SK-N-SH (cell line): Measurements from ENCODE around the gene P2RY14. TPM values are rescaled to one million over a fixed set of nuclear protein-coding genes. Genes with fewer than 3 reads are reported as not detected.

ENCODE experiments used
- CTCF ChIA-PET: fragments of 300-600, 350-600 bp; formaldehyde crosslinking; extraction: SDS; loops from one replicate; lab custom pipeline; 2021; lab: Yijun Ruan, JAX
- POLR2A ChIA-PET: fragments of 350-600 bp; sonication (Branson Sonifier 250); formaldehyde crosslinking; extraction: SDS; loops from one replicate; lab custom pipeline; 2020; ENCODE audit warnings: antibody characterized with exemption, inconsistent platforms; lab: Yijun Ruan, JAX
- DNase-seq: peaks from one replicate; pipeline ENCODE4 v3.0.0; 2012
- H2AFZ ChIP-seq: fragments of 200-600 bp; sonication (generic); 2 replicates; pipeline ENCODE4 v1.8.1; 2016; ENCODE audit warnings: antibody characterized with exemption, mild to moderate bottlenecking, low read depth
- H3F3A ChIP-seq: fragments of 200-600 bp; sonication (generic); replicated peaks from 2 replicates; pipeline ENCODE3; 2016; ENCODE audit warnings: antibody characterized with exemption, mild to moderate bottlenecking; ENCODE audit not compliant: insufficient read depth
- H3K27ac ChIP-seq, 2 experiments: fragments of 200-500 bp in 1 of 2; fragments of 200-600 bp in 1 of 2; sonication (Bioruptor generic) in 1 of 2; sonication (generic), shearing (Covaris generic) in 1 of 2; 2 replicates each; pipeline versions ENCODE4 v1.5.1 to v1.6.1; 2014 to 2016; ENCODE audit warnings: low read depth in 2 of 2, inconsistent platforms in 1 of 2, low read length in 1 of 2, mild to moderate bottlenecking in 1 of 2, mixed read lengths in 1 of 2
- H3K27me3 ChIP-seq: fragments of 200-600 bp; sonication (generic), shearing (Covaris generic); 2 replicates; pipeline ENCODE4 v1.6.1; 2016; ENCODE audit warnings: mixed run types; ENCODE audit not compliant: insufficient read depth
- H3K36me3 ChIP-seq, 2 experiments: fragments of 200-500 bp in 1 of 2; fragments of 200-600 bp in 1 of 2; sonication (Bioruptor generic) in 1 of 2; sonication (generic) in 1 of 2; replicated peaks in 1 of 2; 2 replicates each; pipeline versions ENCODE3 to v1.5.1; 2014 to 2016; ENCODE audit warnings: low read length in 1 of 2, mild to moderate bottlenecking in 1 of 2; ENCODE audit not compliant: insufficient read depth in 2 of 2, control insufficient read depth in 1 of 2
- H3K4me1 ChIP-seq, 2 experiments: fragments of 200-500 bp in 1 of 2; fragments of 200-600 bp in 1 of 2; sonication (Bioruptor generic) in 1 of 2; sonication (generic), shearing (Covaris generic) in 1 of 2; 2 replicates each; pipeline versions ENCODE4 v1.5.1 to v1.6.1; 2014 to 2016; ENCODE audit warnings: low read depth in 1 of 2, low read length in 1 of 2, mixed run types in 1 of 2; ENCODE audit not compliant: insufficient read depth in 2 of 2, control insufficient read depth in 1 of 2
- H3K4me2 ChIP-seq: fragments of 200-600 bp; sonication (generic), shearing (Covaris generic); 2 replicates; pipeline ENCODE4 v1.6.1; 2017; ENCODE audit warnings: mixed run types
- H3K4me3 ChIP-seq, 2 experiments: fragments of 200-500 bp in 1 of 2; fragments of 200-600 bp in 1 of 2; sonication (Bioruptor generic) in 1 of 2; sonication (generic), shearing (Covaris generic) in 1 of 2; 2 replicates each; pipeline versions ENCODE4 v1.5.1 to v1.8.1; 2014 to 2016; ENCODE audit warnings: low read depth in 2 of 2, inconsistent platforms in 1 of 2, low read length in 1 of 2, mild to moderate bottlenecking in 1 of 2, mixed read lengths in 1 of 2, moderate library complexity in 1 of 2
- H3K79me2 ChIP-seq: fragments of 200-600 bp; sonication (generic); 2 replicates; pipeline ENCODE4 v1.8.1; 2017; ENCODE audit warnings: mild to moderate bottlenecking; ENCODE audit not compliant: insufficient read depth
- H3K9ac ChIP-seq: fragments of 200-600 bp; sonication (generic); 2 replicates; pipeline ENCODE4 v1.6.1; 2017; ENCODE audit warnings: mixed run types
- H3K9me2 ChIP-seq: fragments of 200-600 bp; sonication (generic); 2 replicates; pipeline ENCODE4 v1.6.1; 2017; ENCODE audit warnings: mixed run types
- H3K9me3 ChIP-seq: fragments of 200-600 bp; sonication (generic); 2 replicates; pipeline ENCODE4 v1.6.1; 2017; ENCODE audit warnings: mixed run types, mild to moderate bottlenecking, moderate library complexity
- H4K20me1 ChIP-seq: fragments of 200-600 bp; sonication (generic); 2 replicates; pipeline ENCODE4 v1.6.1; 2017; ENCODE audit warnings: mild to moderate bottlenecking, mixed run types; ENCODE audit not compliant: insufficient read depth
- CTCF ChIP-seq: fragments of 200-600 bp; sonication (generic); IDR thresholded peaks from 2 replicates; pipeline ENCODE4 v1.6.1; 2017; ENCODE audit warnings: antibody characterized with exemption, mild to moderate bottlenecking, moderate library complexity
- ELF1 ChIP-seq: IDR thresholded peaks from 2 replicates; pipeline ENCODE4 v1.4.0; 2012
- FOXM1 ChIP-seq: IDR thresholded peaks from 2 replicates; pipeline ENCODE4 v1.4.0; 2012; ENCODE audit warnings: low read depth, mild to moderate bottlenecking
- GATA2 ChIP-seq: sonication (generic); formaldehyde crosslinking; IDR thresholded peaks from 2 replicates; pipeline ENCODE4 v1.5.0; 2020; ENCODE audit warnings: mild to moderate bottlenecking, missing genetic modification reagents
- IRF3 ChIP-seq: fragments of 150-350 bp; IDR thresholded peaks from 2 replicates; pipeline ENCODE4 v1.6.1; 2016; ENCODE audit warnings: mild to moderate bottlenecking, low read depth, low read length
- MXI1 ChIP-seq: IDR thresholded peaks from 2 replicates; pipeline ENCODE4 v1.6.1; 2012; ENCODE audit warnings: mild to moderate bottlenecking, low read depth, low read length, improper control_type of control experiment
- NFIC ChIP-seq: IDR thresholded peaks from 2 replicates; pipeline ENCODE4 v1.4.0; 2012; ENCODE audit warnings: borderline replicate concordance
- POLR2AphosphoS5 ChIP-seq: IDR thresholded peaks from 2 replicates; pipeline ENCODE4 v1.6.1; 2012; ENCODE audit warnings: low read depth, low read length
- RAD21 ChIP-seq: IDR thresholded peaks from 2 replicates; pipeline ENCODE4 v1.6.1; 2012; ENCODE audit warnings: mild to moderate bottlenecking, low read length
- RFX5 ChIP-seq: IDR thresholded peaks from 2 replicates; pipeline ENCODE4 v1.6.1; 2012; ENCODE audit warnings: mild to moderate bottlenecking, improper control_type of control experiment, low read length
- SMC3 ChIP-seq: IDR thresholded peaks from 2 replicates; pipeline ENCODE4 v1.6.1; 2012; ENCODE audit warnings: low read depth, low read length, improper control_type of control experiment
- TCF12 ChIP-seq: IDR thresholded peaks from 2 replicates; pipeline ENCODE4 v1.4.0; 2012
- TEAD4 ChIP-seq: IDR thresholded peaks from 2 replicates; pipeline ENCODE4 v1.4.0; 2012; ENCODE audit warnings: mild to moderate bottlenecking, borderline replicate concordance; ENCODE audit not compliant: insufficient read depth
- USF2 ChIP-seq: fragments of 150-350 bp; IDR thresholded peaks from 2 replicates; pipeline ENCODE4 v1.6.1; 2017; ENCODE audit warnings: antibody characterized with exemption, low read length, low read depth, borderline replicate concordance
- YY1 ChIP-seq: IDR thresholded peaks from 2 replicates; pipeline ENCODE4 v1.4.0; 2012; ENCODE audit warnings: low read depth, mild to moderate bottlenecking
- WGBS: methylation state at CpG from one replicate; pipeline ENCODE4 v1.1.6; 2017; ENCODE audit warnings: low lambda C conversion rate; 5-methylcytosine and 5-hydroxymethylcytosine counted together
- polyA plus RNA-seq, 3 experiments: library from polyadenylated mRNA; depleted of rRNA; stranded (reverse); fragments of >200 nt; gene quantifications; 2 replicates each; pipeline ENCODE4 v1.2.3, GENCODE V29; 2012

Gene P2RY14
- polyA plus RNA-seq, 1 of the 3 experiments (the other 2 are of a cell fraction), result not detected

- H3K9me3 ChIP-seq, result no peaks in the 10 kb centered on the region
- no peaks in the 10 kb centered on the region for H3K79me2 ChIP-seq
- TF ChIP-seq FOXM1, result no peak
- TF ChIP-seq USF2, result no peak
- no peak for TF ChIP-seq MXI1
- no peak for TF ChIP-seq CTCF
- TF ChIP-seq RAD21, result no peak
- TF ChIP-seq TCF12, result no peak
- no peak for TF ChIP-seq ELF1
- TF ChIP-seq POLR2AphosphoS5, result no peak
- no peak for TF ChIP-seq SMC3
- TF ChIP-seq NFIC, result no peak
- no peak for TF ChIP-seq RFX5
- no peak for TF ChIP-seq YY1
- no peak for TF ChIP-seq GATA2
- no peak overlapping the region for H2AFZ ChIP-seq
- 67% methylated on average over 9 of the region's 9 CpGs for WGBS
- no peak overlapping the region for H3K4me3 ChIP-seq
- no peak for DNase-seq
- H3K9me2 ChIP-seq, result no peaks in the 10 kb centered on the region
- H3F3A ChIP-seq, result no peaks in the 10 kb centered on the region
- H3K4me2 ChIP-seq, result no peak overlapping the region
- no peak overlapping the region for H3K27ac ChIP-seq
- no peaks in the 10 kb centered on the region for H3K36me3 ChIP-seq
- no peak overlapping the region for H3K9ac ChIP-seq
- peaks cover 0 to 2% of the 10 kb centered on the region in 2 experiments; a peak in 1 of 4 replicates for H3K4me1 ChIP-seq
- H4K20me1 ChIP-seq, result no peaks in the 10 kb centered on the region
- ChIA-PET POLR2A (no interaction called here), CTCF (interaction anchor here (0.7 to 9.0 kb wide), 19 partner anchors 15 to 494 kb away, joined by 3 to 106 read pairs (median 4); no protein-coding TSS in a partner anchor)
- no peaks in the 10 kb centered on the region for H3K27me3 ChIP-seq
Measured at GRCh38 chr3:151281671-151282324, 3.5 kb upstream of the P2RY14 start.

GRCh38 chr3:151276687-151277042 lies 1.7 kb downstream of the P2RY14 start:
- TF ChIP-seq IRF3 (no peak), TEAD4 (no peak)
- TF ChIP-seq, all 33 proteins: peak for 0
- H3K9me3 ChIP-seq, result no peaks in the 10 kb centered on the region
- H2AFZ ChIP-seq, result no peak overlapping the region
- H3K27ac ChIP-seq, result no peak overlapping the region
- DNase-seq, result no peak
- H3K4me2 ChIP-seq, result no peak overlapping the region
- no peak overlapping the region for H3K4me3 ChIP-seq
- CTCF ChIA-PET, result interaction anchor here (7.0 to 9.0 kb wide), 2 partner anchors 50 to 107 kb away, joined by 63 to 106 read pairs; no protein-coding TSS in a partner anchor
- no peak overlapping the region for H3K9ac ChIP-seq
- no peaks in the 10 kb centered on the region for H3K27me3 ChIP-seq
- no peaks in the 10 kb centered on the region for H3K9me2 ChIP-seq
- H3K36me3 ChIP-seq, result no peaks in the 10 kb centered on the region
- H4K20me1 ChIP-seq, result no peaks in the 10 kb centered on the region
- 69% methylated on average over 6 of the region's 6 CpGs for WGBS
- H3K4me1 ChIP-seq, result no peaks in the 10 kb centered on the region
- no peaks in the 10 kb centered on the region for H3K79me2 ChIP-seq
- POLR2A ChIA-PET, result no interaction called here
- no peaks in the 10 kb centered on the region for H3F3A ChIP-seq
